Neuronal stem cell (in vitro differentiated cells): Measurements from ENCODE around the gene CWC27.

Source experiments
- DNase-seq: peaks from one replicate; pipeline ENCODE4 v3.0.0-alpha.2; 2013; ENCODE audit warnings: low spot score
- H2AFZ ChIP-seq: one replicate; pipeline ENCODE4 v1.6.1; 2013; ENCODE audit warnings: mild to moderate bottlenecking, low read length, inconsistent platforms
- H2AK5ac ChIP-seq: 2 replicates; pipeline ENCODE4 v1.6.1; 2013; ENCODE audit warnings: low read depth, mild to moderate bottlenecking, inconsistent platforms, low read length, moderate library complexity, mixed read lengths
- H2BK120ac ChIP-seq: 2 replicates; pipeline ENCODE4 v1.6.1; 2013; ENCODE audit warnings: low read depth, mild to moderate bottlenecking, inconsistent platforms, low read length, moderate library complexity, mixed read lengths
- H2BK12ac ChIP-seq: one replicate; pipeline ENCODE4 v1.6.1; 2013; ENCODE audit warnings: low read length, inconsistent platforms
- H2BK15ac ChIP-seq: 2 replicates; pipeline ENCODE4 v1.6.1; 2013; ENCODE audit warnings: mild to moderate bottlenecking, low read length, inconsistent platforms, mixed read lengths
- H2BK5ac ChIP-seq: one replicate; pipeline ENCODE4 v1.6.1; 2013; ENCODE audit warnings: inconsistent platforms, mild to moderate bottlenecking, low read length, moderate library complexity
- H3K14ac ChIP-seq: one replicate; pipeline ENCODE4 v1.6.1; 2013; ENCODE audit warnings: low read length, inconsistent platforms
- H3K18ac ChIP-seq: 2 replicates; pipeline ENCODE4 v1.6.1; 2013; ENCODE audit warnings: low read length, inconsistent platforms
- H3K23ac ChIP-seq: 2 replicates; pipeline ENCODE4 v1.6.1; 2013; ENCODE audit warnings: low read depth, mild to moderate bottlenecking, mixed read lengths, low read length, inconsistent platforms; ENCODE audit not compliant: poor library complexity
- H3K27ac ChIP-seq: replicated peaks from 3 replicates; pipeline ENCODE4 v1.5.1; 2013; ENCODE audit warnings: low read length, inconsistent platforms
- H3K27me3 ChIP-seq, 3 experiments: 2 replicates each; pipeline ENCODE4 v1.6.1; 2013; ENCODE audit warnings: low read length in 3 of 3, mild to moderate bottlenecking in 2 of 3, inconsistent platforms in 1 of 3, low read depth in 1 of 3, mixed read lengths in 1 of 3, moderate library complexity in 1 of 3; ENCODE audit not compliant: control insufficient read depth in 3 of 3, insufficient read depth in 3 of 3
- H3K36me3 ChIP-seq, 2 donors: replicated peaks in 1 of 2; 2 replicates each; pipeline ENCODE4 v1.6.1; 2013; ENCODE audit warnings: low read length in 2 of 2; ENCODE audit not compliant: control insufficient read depth in 2 of 2, insufficient read depth in 2 of 2
- H3K4ac ChIP-seq: 2 replicates; pipeline ENCODE4 v1.6.1; 2013; ENCODE audit warnings: inconsistent platforms, mild to moderate bottlenecking, low read length, moderate library complexity
- H3K4me1 ChIP-seq, 2 donors: 1 replicate in 1 of 2; 2 replicates in 1 of 2; pipeline ENCODE4 v1.6.1; 2013; ENCODE audit warnings: low read length in 2 of 2, low read depth in 1 of 2; ENCODE audit not compliant: control insufficient read depth in 2 of 2, insufficient read depth in 1 of 2
- H3K4me2 ChIP-seq: one replicate; pipeline ENCODE4 v1.6.1; 2013; ENCODE audit warnings: mild to moderate bottlenecking, low read length, inconsistent platforms; ENCODE audit not compliant: insufficient read depth, poor library complexity, severe bottlenecking
- H3K4me3 ChIP-seq, 2 donors: 2 replicates each; pipeline ENCODE4 v1.5.1; 2013; ENCODE audit warnings: low read length in 2 of 2, mild to moderate bottlenecking in 2 of 2, inconsistent platforms in 1 of 2, moderate library complexity in 1 of 2
- H3K79me1 ChIP-seq: one replicate; pipeline ENCODE4 v1.6.1; 2013; ENCODE audit warnings: low read depth, mild to moderate bottlenecking, inconsistent platforms, low read length, moderate library complexity
- H3K9ac ChIP-seq: one replicate; pipeline ENCODE4 v1.6.1; 2013; ENCODE audit warnings: mild to moderate bottlenecking, low read depth, low read length, inconsistent platforms; ENCODE audit not compliant: poor library complexity
- H3K9me3 ChIP-seq, 2 donors: replicated peaks in 1 of 2; 2 replicates each; pipeline versions ENCODE3 to v1.6.1; 2013; ENCODE audit warnings: low read length in 2 of 2, mild to moderate bottlenecking in 2 of 2, inconsistent platforms in 1 of 2, low read depth in 1 of 2, mixed read lengths in 1 of 2, moderate library complexity in 1 of 2; ENCODE audit not compliant: control insufficient read depth in 2 of 2, insufficient read depth in 1 of 2
- H4K8ac ChIP-seq: one replicate; pipeline ENCODE4 v1.6.1; 2013; ENCODE audit warnings: low read depth, mild to moderate bottlenecking, inconsistent platforms, low read length, moderate library complexity
- H4K91ac ChIP-seq: one replicate; pipeline ENCODE4 v1.6.1; 2013; ENCODE audit warnings: low read length, low read depth, mild to moderate bottlenecking, inconsistent platforms; ENCODE audit not compliant: poor library complexity
- WGBS, 2 donors: extraction: QIAGEN DNeasy Blood & Tissue Kit; methylation state at CpG; one replicate each; pipeline ENCODE4 v1.1.7; 2013; ENCODE audit warnings: missing lambda C conversion rate in 2 of 2, mixed read lengths in 1 of 2; ENCODE audit not compliant: insufficient read length in 2 of 2, insufficient replicate concordance in 1 of 2; ENCODE audit errors: extremely low coverage in 2 of 2; 5-methylcytosine and 5-hydroxymethylcytosine counted together

Gene CWC27

DNA sequence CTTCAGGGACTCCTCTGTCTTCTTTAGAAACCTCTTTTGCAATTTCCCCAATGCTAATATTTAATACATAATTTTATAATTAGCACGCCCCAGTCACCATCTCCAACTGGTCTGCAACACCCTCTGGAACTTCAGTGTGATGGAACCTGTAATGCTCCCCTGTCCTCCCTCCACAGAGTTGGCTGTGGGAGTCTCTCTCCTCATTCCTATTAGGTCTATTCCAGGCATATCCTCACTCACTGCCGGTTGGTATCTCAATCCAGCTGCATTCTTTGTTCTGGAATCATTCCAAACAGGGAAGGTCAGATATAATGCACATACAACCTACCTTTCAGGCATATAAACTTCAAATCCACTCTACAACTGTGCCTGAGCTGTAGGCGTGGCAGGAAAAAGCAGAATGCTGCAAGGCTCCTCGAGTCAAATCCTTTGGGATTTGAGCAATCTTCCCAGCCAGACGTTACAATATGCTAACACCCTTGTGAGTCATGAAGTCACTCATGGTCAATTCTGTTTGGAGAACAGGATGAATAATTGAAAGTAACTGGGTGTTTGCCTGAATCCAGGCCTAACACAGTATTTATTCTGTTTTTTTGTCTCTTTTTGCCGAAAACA, 293.8 kb downstream of the CWC27 start:
- WGBS, 2 donors, result no CpG with 5 or more reads among the region's 6 CpGs
- no peak overlapping the region for H3K4ac ChIP-seq

GRCh38 chr5:65065001-65065511, 296.3 kb downstream of the CWC27 start:
- Histone ChIP-seq H3K4ac (no peak overlapping the region), H3K79me1 (no peaks in the 10 kb centered on the region), H2BK12ac (no peak overlapping the region), H3K4me3 (no peak overlapping the region), H3K23ac (no peak overlapping the region), H2BK5ac (no peak overlapping the region), H3K14ac (no peak overlapping the region), H3K4me2 (no peak overlapping the region), H2AK5ac (no peak overlapping the region), H3K27me3 (no peaks in the 10 kb centered on the region), H3K27ac (no peak overlapping the region), H3K9ac (no peak overlapping the region), H4K91ac (no peak overlapping the region), H2BK15ac (no peak overlapping the region), H3K9me3 (no peaks in the 10 kb centered on the region), H3K36me3 (no peaks in the 10 kb centered on the region), H3K18ac (no peak overlapping the region), H4K8ac (no peak overlapping the region), H3K4me1 (peaks cover 4 to 7% of the 10 kb centered on the region in 2 donors), H2AFZ (no peak overlapping the region), H2BK120ac (no peak overlapping the region)
- WGBS, 2 donors, result no CpG with 5 or more reads among the region's 2 CpGs
- no peak for DNase-seq

More for the DNA sequence above, 293.8 kb downstream of the CWC27 start:
- no peak overlapping the region for H3K9ac ChIP-seq
- no peak overlapping the region for H2BK15ac ChIP-seq
- no peak overlapping the region for H4K8ac ChIP-seq
- H4K91ac ChIP-seq, result no peak overlapping the region
- H3K79me1 ChIP-seq, result no peaks in the 10 kb centered on the region
- no peak overlapping the region for H3K27ac ChIP-seq
- no peak for DNase-seq
- no peaks in the 10 kb centered on the region for H3K36me3 ChIP-seq
- H2BK120ac ChIP-seq, result no peak overlapping the region
- H3K9me3 ChIP-seq, result no peaks in the 10 kb centered on the region
- no peak overlapping the region for H3K4me3 ChIP-seq
- no peaks in the 10 kb centered on the region for H3K27me3 ChIP-seq
- no peak overlapping the region for H3K14ac ChIP-seq
- H3K18ac ChIP-seq, result no peak overlapping the region
- H3K23ac ChIP-seq, result no peak overlapping the region
- H3K4me2 ChIP-seq, result no peak overlapping the region
- H2AFZ ChIP-seq, result no peak overlapping the region
- H2BK5ac ChIP-seq, result no peak overlapping the region
- no peak overlapping the region for H2AK5ac ChIP-seq
- H2BK12ac ChIP-seq, result no peak overlapping the region
- peaks cover 2 to 4% of the 10 kb centered on the region in 2 donors for H3K4me1 ChIP-seq

GRCh38 chr5:65066387-65067146, 297.8 kb downstream of the CWC27 start:
- no CpG with 5 or more reads among the region's 5 CpGs for WGBS, 2 donors

GRCh38 chr5:65067147-65067506, 298.4 kb downstream of the CWC27 start:
- Histone ChIP-seq H4K8ac (no peak overlapping the region), H3K9ac (no peak overlapping the region), H2BK15ac (no peak overlapping the region), H3K36me3 (no peaks in the 10 kb centered on the region), H2BK12ac (no peak overlapping the region), H3K14ac (no peak overlapping the region), H3K27me3 (no peaks in the 10 kb centered on the region), H2BK5ac (no peak overlapping the region), H4K91ac (no peak overlapping the region), H3K4me2 (no peak overlapping the region), H3K4ac (no peak overlapping the region), H3K9me3 (no peaks in the 10 kb centered on the region), H3K4me1 (peaks cover 4 to 7% of the 10 kb centered on the region in 2 donors), H3K18ac (no peak overlapping the region), H2AFZ (no peak overlapping the region), H3K23ac (no peak overlapping the region), H3K79me1 (no peaks in the 10 kb centered on the region), H2BK120ac (no peak overlapping the region), H3K4me3 (no peak overlapping the region), H2AK5ac (no peak overlapping the region), H3K27ac (no peak overlapping the region)
- DNase-seq, result no peak
- WGBS, 2 donors, result no CpG with 5 or more reads among the region's 1 CpG

More at GRCh38 chr5:65066387-65067146, 297.8 kb downstream of the CWC27 start:
- Histone ChIP-seq H3K4me1 (peaks cover 4 to 7% of the 10 kb centered on the region in 2 donors), H3K14ac (no peak overlapping the region), H3K4ac (no peak overlapping the region), H2AK5ac (no peak overlapping the region), H4K8ac (no peak overlapping the region), H2BK12ac (no peak overlapping the region), H2BK5ac (no peak overlapping the region), H3K18ac (no peak overlapping the region), H3K36me3 (no peaks in the 10 kb centered on the region), H3K4me2 (no peak overlapping the region), H2BK15ac (no peak overlapping the region), H2AFZ (peak overlapping the region; percentile 58), H3K9ac (no peak overlapping the region), H3K79me1 (no peaks in the 10 kb centered on the region), H3K9me3 (no peaks in the 10 kb centered on the region), H3K23ac (no peak overlapping the region), H3K27me3 (no peaks in the 10 kb centered on the region), H4K91ac (no peak overlapping the region), H3K27ac (no peak overlapping the region), H2BK120ac (no peak overlapping the region), H3K4me3 (no peak overlapping the region)
- DNase-seq, result no peak
